Gastroesophageal sphincter (tissue), 3 donors: Measurements from ENCODE around the gene C9orf153.

Experiments used
- EP300 ChIP-seq: sonication (generic); formaldehyde crosslinking; IDR thresholded peaks from one replicate; pipeline ENCODE4 v1.6.1; 2017; ENCODE audit warnings: antibody characterized with exemption, mild to moderate bottlenecking
- POLR2A ChIP-seq, 2 donors: fragments of 450-650 bp; IDR thresholded peaks; one replicate each; pipeline ENCODE4 v1.6.1; 2017; ENCODE audit warnings: antibody characterized with exemption in 2 of 2, mild to moderate bottlenecking in 2 of 2, moderate library complexity in 1 of 2
- TF ChIP-seq, protein P1 (sequence below), 4 experiments: fragments of 200-600 bp in 2 of 4; fragments of 450-650 bp in 2 of 4; sonication (generic) in 1 of 4; IDR thresholded peaks; one replicate each; pipeline ENCODE4 v1.5.1; 2017 to 2019; ENCODE audit warnings: antibody characterized with exemption in 4 of 4, mild to moderate bottlenecking in 2 of 4, moderate library complexity in 2 of 4

DNA sequence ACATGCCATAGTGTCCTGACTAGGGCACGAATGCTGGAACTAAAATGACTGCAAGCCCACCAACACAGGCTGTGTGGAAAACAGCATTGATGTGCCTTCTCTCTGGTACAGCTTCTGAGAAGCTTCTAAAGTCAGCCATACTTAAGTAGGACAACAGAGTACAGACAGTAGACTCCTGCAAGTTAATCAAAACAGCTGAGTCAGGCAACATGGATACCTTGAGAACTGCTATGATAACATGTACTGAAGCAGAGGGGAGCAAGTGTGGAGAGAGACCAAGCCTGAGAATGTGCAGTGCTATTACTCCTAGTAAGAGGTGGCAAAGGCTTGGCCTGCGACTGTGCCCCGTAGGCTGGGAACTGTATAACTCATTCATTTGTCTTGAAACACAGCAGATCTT, 20.4 kb upstream of the C9orf153 start:
- TF ChIP-seq, protein P1, sequence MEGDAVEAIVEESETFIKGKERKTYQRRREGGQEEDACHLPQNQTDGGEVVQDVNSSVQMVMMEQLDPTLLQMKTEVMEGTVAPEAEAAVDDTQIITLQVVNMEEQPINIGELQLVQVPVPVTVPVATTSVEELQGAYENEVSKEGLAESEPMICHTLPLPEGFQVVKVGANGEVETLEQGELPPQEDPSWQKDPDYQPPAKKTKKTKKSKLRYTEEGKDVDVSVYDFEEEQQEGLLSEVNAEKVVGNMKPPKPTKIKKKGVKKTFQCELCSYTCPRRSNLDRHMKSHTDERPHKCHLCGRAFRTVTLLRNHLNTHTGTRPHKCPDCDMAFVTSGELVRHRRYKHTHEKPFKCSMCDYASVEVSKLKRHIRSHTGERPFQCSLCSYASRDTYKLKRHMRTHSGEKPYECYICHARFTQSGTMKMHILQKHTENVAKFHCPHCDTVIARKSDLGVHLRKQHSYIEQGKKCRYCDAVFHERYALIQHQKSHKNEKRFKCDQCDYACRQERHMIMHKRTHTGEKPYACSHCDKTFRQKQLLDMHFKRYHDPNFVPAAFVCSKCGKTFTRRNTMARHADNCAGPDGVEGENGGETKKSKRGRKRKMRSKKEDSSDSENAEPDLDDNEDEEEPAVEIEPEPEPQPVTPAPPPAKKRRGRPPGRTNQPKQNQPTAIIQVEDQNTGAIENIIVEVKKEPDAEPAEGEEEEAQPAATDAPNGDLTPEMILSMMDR (IDR thresholded peaks at IDR 0.05) = no peak
- TF ChIP-seq POLR2A (IDR thresholded peaks at IDR 0.05) = no peak
- no peak for TF ChIP-seq EP300
